OCI-LY3 (cell line): ENCODE data around the gene HK2.

Source experiments
- EZH2phosphoT487 ChIP-seq: fragments of 200-600 bp; shearing (Covaris generic); IDR thresholded peaks from 2 replicates; pipeline ENCODE4 v1.6.1; 2018; ENCODE audit warnings: antibody characterized with exemption, mixed run types, low read depth
- TF ChIP-seq, protein P1 (sequence below): fragments of 200-600, 300-600 bp; sonication (generic); IDR thresholded peaks from 2 replicates; pipeline ENCODE4 v1.5.1; 2014; ENCODE audit warnings: antibody characterized with exemption, low read length, low read depth

DNA sequence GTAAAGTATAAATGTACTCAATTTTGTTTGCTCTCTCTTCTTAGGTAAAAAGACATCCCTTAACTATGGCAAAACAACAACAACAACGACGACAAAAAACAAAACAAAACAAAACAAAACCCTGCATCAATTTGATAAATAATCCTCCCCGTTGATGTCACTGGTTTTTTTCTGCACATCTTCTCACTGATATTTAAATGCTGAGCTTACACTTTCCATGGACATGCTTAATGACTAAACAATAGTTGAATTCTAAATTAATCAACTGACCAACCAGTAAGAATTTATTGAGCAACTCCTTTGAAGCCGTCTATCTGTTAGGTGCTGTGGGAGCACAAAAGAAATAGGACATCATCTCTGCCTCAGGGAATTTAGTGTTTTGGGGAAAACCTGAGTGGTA, 104.3 kb downstream of the HK2 start:
- TF ChIP-seq, protein P1, sequence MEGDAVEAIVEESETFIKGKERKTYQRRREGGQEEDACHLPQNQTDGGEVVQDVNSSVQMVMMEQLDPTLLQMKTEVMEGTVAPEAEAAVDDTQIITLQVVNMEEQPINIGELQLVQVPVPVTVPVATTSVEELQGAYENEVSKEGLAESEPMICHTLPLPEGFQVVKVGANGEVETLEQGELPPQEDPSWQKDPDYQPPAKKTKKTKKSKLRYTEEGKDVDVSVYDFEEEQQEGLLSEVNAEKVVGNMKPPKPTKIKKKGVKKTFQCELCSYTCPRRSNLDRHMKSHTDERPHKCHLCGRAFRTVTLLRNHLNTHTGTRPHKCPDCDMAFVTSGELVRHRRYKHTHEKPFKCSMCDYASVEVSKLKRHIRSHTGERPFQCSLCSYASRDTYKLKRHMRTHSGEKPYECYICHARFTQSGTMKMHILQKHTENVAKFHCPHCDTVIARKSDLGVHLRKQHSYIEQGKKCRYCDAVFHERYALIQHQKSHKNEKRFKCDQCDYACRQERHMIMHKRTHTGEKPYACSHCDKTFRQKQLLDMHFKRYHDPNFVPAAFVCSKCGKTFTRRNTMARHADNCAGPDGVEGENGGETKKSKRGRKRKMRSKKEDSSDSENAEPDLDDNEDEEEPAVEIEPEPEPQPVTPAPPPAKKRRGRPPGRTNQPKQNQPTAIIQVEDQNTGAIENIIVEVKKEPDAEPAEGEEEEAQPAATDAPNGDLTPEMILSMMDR = no peak
- no peak for TF ChIP-seq EZH2phosphoT487
